K562 (cell line): ENCODE results near the gene FCSK. TPM values are rescaled to one million over a fixed set of nuclear protein-coding genes. Genes with fewer than 3 reads are reported as not detected.

Source experiments
- ASH1L ChIP-seq: fragments of 450-650 bp; IDR thresholded peaks from 2 replicates; pipeline ENCODE4 v1.6.1; 2018; ENCODE audit warnings: borderline replicate concordance, mild to moderate bottlenecking, low read depth; ENCODE audit not compliant: partially characterized antibody
- FUS ChIP-seq: fragments of 200-400 bp; formaldehyde crosslinking; optimal IDR thresholded peaks from 2 replicates; pipeline ENCODE3; 2017; ENCODE audit warnings: low read depth, low read length
- GABPB1 ChIP-seq: sonication (generic); formaldehyde crosslinking; IDR thresholded peaks from 2 replicates; pipeline ENCODE4 v1.8.0; 2022; ENCODE audit warnings: mild to moderate bottlenecking, missing genetic modification reagents
- ID3 ChIP-seq, 2 experiments: fragments of 250-450 bp in 1 of 2; fragments of 450-650 bp in 1 of 2; sonication (Bioruptor Pico) in 1 of 2; IDR thresholded peaks; 2 replicates each; pipeline versions ENCODE4 v1.6.1 to v1.8.0; 2016 to 2021; ENCODE audit warnings: mild to moderate bottlenecking in 2 of 2, moderate library complexity in 2 of 2, missing compliant biosample characterization in 1 of 2, missing genetic modification characterization in 1 of 2
- MEIS2 ChIP-seq: fragments of 450-650 bp; IDR thresholded peaks from 2 replicates; pipeline ENCODE4 v1.6.1; 2014; ENCODE audit warnings: mild to moderate bottlenecking; ENCODE audit not compliant: partially characterized antibody
- MTA3 ChIP-seq: fragments of 450-650 bp; formaldehyde crosslinking; IDR thresholded peaks from 2 replicates; pipeline ENCODE4 v1.6.1; 2017; ENCODE audit warnings: mild to moderate bottlenecking, borderline replicate concordance
- NBN ChIP-seq: fragments of 450-650 bp; IDR thresholded peaks from 2 replicates; pipeline ENCODE4 v1.6.1; 2016; ENCODE audit warnings: low read depth, mild to moderate bottlenecking
- NFE2L1 ChIP-seq: fragments of 450-650 bp; IDR thresholded peaks from 2 replicates; pipeline ENCODE4 v1.6.1; 2016; ENCODE audit warnings: missing genetic modification characterization, low read depth, mild to moderate bottlenecking, missing compliant biosample characterization, moderate library complexity, borderline replicate concordance
- NFYB ChIP-seq: IDR thresholded peaks from 2 replicates; pipeline ENCODE4 v1.6.1; 2011; ENCODE audit warnings: mild to moderate bottlenecking, moderate library complexity; ENCODE audit not compliant: insufficient read length; ENCODE audit errors: extremely low read depth
- PBX2 ChIP-seq, 2 experiments: IDR thresholded peaks in 1 of 2; conservative IDR thresholded peaks in 1 of 2; 2 replicates each; pipeline ENCODE4 v1.6.1; 2016; ENCODE audit warnings: low read depth in 2 of 2, mild to moderate bottlenecking in 1 of 2, missing compliant biosample characterization in 1 of 2, missing genetic modification characterization in 1 of 2, moderate library complexity in 1 of 2
- POLR2B ChIP-seq: fragments of 450-650 bp; IDR thresholded peaks from 2 replicates; pipeline ENCODE4 v1.6.1; 2018; ENCODE audit warnings: low read depth; ENCODE audit not compliant: partially characterized antibody
- POLR3A ChIP-seq: IDR thresholded peaks from 2 replicates; pipeline ENCODE4 v1.6.1; 2011; ENCODE audit warnings: borderline replicate concordance, mild to moderate bottlenecking, moderate library complexity; ENCODE audit not compliant: insufficient read length, insufficient read depth; ENCODE audit errors: extremely low read depth
- PRPF4 ChIP-seq: fragments of 200-400 bp; formaldehyde crosslinking; IDR thresholded peaks from one replicate; pipeline ENCODE4 v1.6.1; 2017; ENCODE audit warnings: low read length, low read depth, mild to moderate bottlenecking; ENCODE audit not compliant: insufficient read depth, poor library complexity, severe bottlenecking
- RBM25 ChIP-seq: fragments of 200-400 bp; formaldehyde crosslinking; IDR thresholded peaks from 2 replicates; pipeline ENCODE4 v1.6.1; 2018; ENCODE audit warnings: low read length, low read depth, moderate library complexity; ENCODE audit not compliant: severe bottlenecking
- ZBTB11 ChIP-seq, 3 experiments: fragments of 200-800 bp in 1 of 3; fragments of 250-450 bp in 1 of 3; fragments of 450-650 bp in 1 of 3; sonication (Bioruptor Pico) in 1 of 3; sonication (Bioruptor generic) in 1 of 3; formaldehyde crosslinking in 1 of 3; IDR thresholded peaks; 2 replicates each; pipeline versions ENCODE4 v1.6.1 to v1.8.0; 2016 to 2022; ENCODE audit warnings: mild to moderate bottlenecking in 2 of 3, missing genetic modification characterization in 2 of 3, missing compliant biosample characterization in 1 of 3, moderate library complexity in 1 of 3
- ZNF436 ChIP-seq: fragments of 250-450, 450-650 bp; sonication (Bioruptor Pico); formaldehyde crosslinking; IDR thresholded peaks from 2 replicates; pipeline ENCODE4 v1.7.0; 2020; ENCODE audit warnings: mild to moderate bottlenecking
- ZNF586 ChIP-seq: fragments of 450-650 bp; formaldehyde crosslinking; conservative IDR thresholded peaks from 2 replicates; pipeline ENCODE4 v1.4.0; 2020; ENCODE audit warnings: mild to moderate bottlenecking, moderate library complexity
- polyA plus RNA-seq, 8 experiments: library from polyadenylated mRNA; depleted of rRNA in 4 of 8; stranded (reverse) in 5 of 8; unstranded in 3 of 8; fragments of >200 nt; fragmentation: Nextera tagmentation in 2 of 8; fragmentation: Illumina TruSeq in 1 of 8; extraction: Ambion mirVana in 2 of 8; extraction: Trizol in 1 of 8; gene quantifications; 2 replicates each; pipeline versions ENCODE4 v1.2.1 to v1.2.3, GENCODE V29; 2011 to 2014; ENCODE audit warnings: inconsistent platforms in 1 of 8, missing spikeins in 1 of 8
- total RNA-seq, 7 experiments: library from RNA; depleted of rRNA in 6 of 7; stranded (reverse); fragments of >200 nt in 6 of 7; fragmentation: Illumina TruSeq in 2 of 7; extraction: Trizol in 2 of 7; gene quantifications; 2 replicates each; pipeline versions ENCODE4 v1.2.1 to v1.2.3, GENCODE V29; 2011 to 2021; ENCODE audit warnings: low replicate concordance in 1 of 7

Gene FCSK
- total and polyA plus RNA-seq, 9 of the 15 experiments (the other 6 are each of a cell fraction or from before 2014, with no cell fraction given), result 0.92 to 18.6 (median 8.3) TPM

DNA sequence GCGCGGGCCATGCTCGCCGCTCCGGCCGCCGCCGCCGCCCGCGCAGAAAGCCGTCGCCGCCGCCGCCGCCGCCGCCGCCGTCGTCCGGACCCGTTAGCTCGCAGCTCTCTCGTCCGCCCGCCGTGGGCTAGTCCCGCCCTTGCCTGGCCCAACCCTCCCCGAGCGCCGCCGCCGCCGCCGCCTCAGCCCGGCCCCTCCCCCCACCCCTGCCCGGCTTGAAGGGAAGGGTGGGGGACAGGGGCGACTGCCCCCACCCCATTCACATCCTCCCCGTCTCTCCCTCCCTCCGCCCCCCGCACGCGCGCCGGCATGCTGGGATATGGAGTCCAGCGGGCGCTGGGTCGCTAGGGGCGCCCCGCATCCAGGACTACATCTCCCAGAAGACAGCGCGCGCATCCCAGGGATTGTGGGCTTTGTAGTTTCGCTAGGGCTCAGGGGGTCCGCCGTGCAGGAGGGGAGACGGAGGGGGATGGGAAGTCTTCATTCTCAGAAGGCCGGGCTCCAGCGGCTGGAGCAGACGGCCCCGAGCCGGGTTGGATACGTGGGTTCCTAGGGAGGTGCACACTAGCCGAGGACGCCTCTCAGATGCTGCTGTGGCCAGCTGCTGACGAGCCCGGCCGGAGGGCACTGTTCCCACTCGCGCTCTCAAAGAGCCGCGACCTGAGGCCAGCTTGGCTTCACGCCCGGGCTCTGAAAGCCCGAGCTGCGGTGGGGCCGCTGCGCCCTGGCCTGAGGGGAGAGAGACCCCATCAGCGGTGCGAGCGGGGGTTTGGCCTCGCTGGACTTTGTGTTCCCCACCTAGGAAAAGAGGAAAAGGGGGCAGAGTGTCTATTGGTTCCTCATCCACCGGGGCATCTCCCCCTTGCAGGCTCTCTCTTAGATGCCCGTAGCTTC, 15.2 kb upstream of the FCSK start, which contains the start of gene ST3GAL2 (continued):
- TF ChIP-seq MEIS2 (no peak), ZNF586 (CRISPR knock-in tag) (no peak), NFYB (no peak), ZBTB11 (CRISPR knock-in tag; IDR thresholded peaks at IDR 0.05) (peak in 1 of 3 experiments; percentile 91; a peak in 2 of 6 replicates), NBN (no peak), ASH1L (peak; percentile 68), POLR3A (no peak), POLR2B (no peak), FUS (no peak), GABPB1 (CRISPR knock-in tag) (peak; percentile 85), RBM25 (no peak), MTA3 (peak; percentile 35; the same call in 1 of the 2 replicates), PBX2 (CRISPR knock-in tag; IDR thresholded peaks at IDR 0.05; ENCODE audit: low read depth) (no peak), PBX2 (tag; conservative IDR thresholded peaks at IDR 0.05; ENCODE audit: low read depth) (no peak), ID3 (CRISPR knock-in tag; IDR thresholded peaks at IDR 0.05) (no peak), ID3 (tag; IDR thresholded peaks at IDR 0.05) (peak; percentile 86), PRPF4 (no peak), ZNF436 (no peak), NFE2L1 (tag) (0 out of 2 replicates have a peak, but pooled peaks have one; percentile 19)
